Panc1 (cell line): ENCODE data around the gene IGSF21. TPM values are rescaled to one million over a fixed set of nuclear protein-coding genes. Genes with fewer than 3 reads are reported as not detected.

ENCODE experiments used
- ATAC-seq: fragments of 200-7000 bp; cut with Tn5 transposase; 2 replicates; pipeline ENCODE4 v1.9.1; 2020; ENCODE audit warnings: mild to moderate bottlenecking, moderate library complexity
- BruUV-seq: library from RNA; stranded (reverse); fragments of 400-500 nt; replicated peaks from 2 replicates; lab custom pipeline; 2021; lab: Mats Ljungman, UMichigan
- CTCF ChIA-PET: fragments of 300-600 bp; sonication (Branson Sonifier 250); formaldehyde crosslinking; loops from one replicate; lab custom pipeline; 2022; ENCODE audit warnings: antibody characterized with exemption; lab: Charles Lee
- POLR2A ChIA-PET: fragments of 300-600 bp; sonication (Branson Sonifier 250); formaldehyde crosslinking; loops from one replicate; lab custom pipeline; 2022; ENCODE audit warnings: antibody characterized with exemption; lab: Charles Lee
- DNase-seq: peaks from one replicate; pipeline ENCODE4 v3.0.0-alpha.2; 2010; ENCODE audit warnings: low read depth, low spot score
- H3K27ac ChIP-seq: 2 replicates; pipeline ENCODE4 v1.5.1; 2011; ENCODE audit warnings: mild to moderate bottlenecking, low read length, inconsistent platforms
- H3K27me3 ChIP-seq: fragments of 200-500 bp; sonication (Bioruptor generic); 2 replicates; pipeline ENCODE4 v1.6.0; 2014; ENCODE audit warnings: low read length, inconsistent platforms; ENCODE audit not compliant: control insufficient read depth, insufficient read depth
- H3K36me3 ChIP-seq: fragments of 200-500 bp; sonication (Bioruptor generic); 2 replicates; pipeline ENCODE4 v1.5.1; 2014; ENCODE audit warnings: inconsistent platforms, mild to moderate bottlenecking, low read length, moderate library complexity; ENCODE audit not compliant: control insufficient read depth, insufficient read depth
- H3K4me1 ChIP-seq: 2 replicates; pipeline ENCODE4 v1.5.1; 2011; ENCODE audit warnings: inconsistent platforms, mild to moderate bottlenecking, low read length, moderate library complexity; ENCODE audit not compliant: control insufficient read depth, insufficient read depth
- H3K4me3 ChIP-seq, 2 experiments: 2 replicates each; pipeline ENCODE4 v1.5.1; 2011 to 2012; ENCODE audit warnings: low read depth in 2 of 2, low read length in 2 of 2, mild to moderate bottlenecking in 2 of 2, inconsistent platforms in 1 of 2, moderate library complexity in 1 of 2
- H3K9me3 ChIP-seq: fragments of 200-500 bp; sonication (Bioruptor generic); 2 replicates; pipeline ENCODE4 v1.5.1; 2014; ENCODE audit warnings: low read depth, mild to moderate bottlenecking, inconsistent platforms, low read length, moderate library complexity; ENCODE audit not compliant: control insufficient read depth, insufficient read depth
- POLR2AphosphoS5 ChIP-seq: IDR thresholded peaks from 2 replicates; pipeline ENCODE4 v1.6.1; 2012; ENCODE audit warnings: mild to moderate bottlenecking, low read depth, low read length, moderate library complexity
- SIN3A ChIP-seq: IDR thresholded peaks from 2 replicates; pipeline ENCODE4 v1.6.1; 2012; ENCODE audit warnings: low read depth, mild to moderate bottlenecking, low read length, moderate library complexity, borderline replicate concordance; ENCODE audit not compliant: insufficient read depth
- TCF7L2 ChIP-seq: IDR thresholded peaks from 2 replicates; pipeline ENCODE4 v1.6.1; 2011; ENCODE audit warnings: mild to moderate bottlenecking, low read depth, low read length, inconsistent platforms
- in situ Hi-C: cut with HindIII; loops from 2 replicates; pipeline ENCODE4 v1.10.0; 2016; ENCODE audit warnings: low sequenced_read_pairs, low pct_unique_long_range_greater_than_20kb
- intact Hi-C: fragments of 100-400 bp; cut with micrococcal nuclease; formaldehyde crosslinking; loops from one replicate; pipeline ENCODE4 v1.10.0; 2022; ENCODE audit not compliant: unreplicated experiment
- total RNA-seq: library from RNA; stranded (reverse); gene quantifications from one replicate; pipeline ENCODE4 v1.2.1, GENCODE V29; 2021; ENCODE audit not compliant: unreplicated experiment
- TF ChIP-seq, protein P1 (sequence below): fragments of 450-650 bp; IDR thresholded peaks from 2 replicates; pipeline ENCODE4 v1.5.1; 2017; ENCODE audit warnings: mild to moderate bottlenecking
- TF ChIP-seq, protein P2 (sequence below), 2 experiments: IDR thresholded peaks; 2 replicates each; pipeline ENCODE4 v1.6.1; 2011 to 2012; ENCODE audit warnings: low read depth in 2 of 2, control low read depth in 1 of 2, low read length in 1 of 2, mild to moderate bottlenecking in 1 of 2, moderate library complexity in 1 of 2; ENCODE audit not compliant: insufficient read depth in 1 of 2

IGSF21 gene
- total RNA-seq, 1 experiment from 2014 or later: not detected

GRCh38 chr1:18230840-18231239, 123.2 kb downstream of the IGSF21 start:
- TF ChIP-seq, protein P1, sequence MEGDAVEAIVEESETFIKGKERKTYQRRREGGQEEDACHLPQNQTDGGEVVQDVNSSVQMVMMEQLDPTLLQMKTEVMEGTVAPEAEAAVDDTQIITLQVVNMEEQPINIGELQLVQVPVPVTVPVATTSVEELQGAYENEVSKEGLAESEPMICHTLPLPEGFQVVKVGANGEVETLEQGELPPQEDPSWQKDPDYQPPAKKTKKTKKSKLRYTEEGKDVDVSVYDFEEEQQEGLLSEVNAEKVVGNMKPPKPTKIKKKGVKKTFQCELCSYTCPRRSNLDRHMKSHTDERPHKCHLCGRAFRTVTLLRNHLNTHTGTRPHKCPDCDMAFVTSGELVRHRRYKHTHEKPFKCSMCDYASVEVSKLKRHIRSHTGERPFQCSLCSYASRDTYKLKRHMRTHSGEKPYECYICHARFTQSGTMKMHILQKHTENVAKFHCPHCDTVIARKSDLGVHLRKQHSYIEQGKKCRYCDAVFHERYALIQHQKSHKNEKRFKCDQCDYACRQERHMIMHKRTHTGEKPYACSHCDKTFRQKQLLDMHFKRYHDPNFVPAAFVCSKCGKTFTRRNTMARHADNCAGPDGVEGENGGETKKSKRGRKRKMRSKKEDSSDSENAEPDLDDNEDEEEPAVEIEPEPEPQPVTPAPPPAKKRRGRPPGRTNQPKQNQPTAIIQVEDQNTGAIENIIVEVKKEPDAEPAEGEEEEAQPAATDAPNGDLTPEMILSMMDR: no peak
- TF ChIP-seq SIN3A (no peak), TCF7L2 (no peak), POLR2AphosphoS5 (no peak)
- TF ChIP-seq, protein P2, sequence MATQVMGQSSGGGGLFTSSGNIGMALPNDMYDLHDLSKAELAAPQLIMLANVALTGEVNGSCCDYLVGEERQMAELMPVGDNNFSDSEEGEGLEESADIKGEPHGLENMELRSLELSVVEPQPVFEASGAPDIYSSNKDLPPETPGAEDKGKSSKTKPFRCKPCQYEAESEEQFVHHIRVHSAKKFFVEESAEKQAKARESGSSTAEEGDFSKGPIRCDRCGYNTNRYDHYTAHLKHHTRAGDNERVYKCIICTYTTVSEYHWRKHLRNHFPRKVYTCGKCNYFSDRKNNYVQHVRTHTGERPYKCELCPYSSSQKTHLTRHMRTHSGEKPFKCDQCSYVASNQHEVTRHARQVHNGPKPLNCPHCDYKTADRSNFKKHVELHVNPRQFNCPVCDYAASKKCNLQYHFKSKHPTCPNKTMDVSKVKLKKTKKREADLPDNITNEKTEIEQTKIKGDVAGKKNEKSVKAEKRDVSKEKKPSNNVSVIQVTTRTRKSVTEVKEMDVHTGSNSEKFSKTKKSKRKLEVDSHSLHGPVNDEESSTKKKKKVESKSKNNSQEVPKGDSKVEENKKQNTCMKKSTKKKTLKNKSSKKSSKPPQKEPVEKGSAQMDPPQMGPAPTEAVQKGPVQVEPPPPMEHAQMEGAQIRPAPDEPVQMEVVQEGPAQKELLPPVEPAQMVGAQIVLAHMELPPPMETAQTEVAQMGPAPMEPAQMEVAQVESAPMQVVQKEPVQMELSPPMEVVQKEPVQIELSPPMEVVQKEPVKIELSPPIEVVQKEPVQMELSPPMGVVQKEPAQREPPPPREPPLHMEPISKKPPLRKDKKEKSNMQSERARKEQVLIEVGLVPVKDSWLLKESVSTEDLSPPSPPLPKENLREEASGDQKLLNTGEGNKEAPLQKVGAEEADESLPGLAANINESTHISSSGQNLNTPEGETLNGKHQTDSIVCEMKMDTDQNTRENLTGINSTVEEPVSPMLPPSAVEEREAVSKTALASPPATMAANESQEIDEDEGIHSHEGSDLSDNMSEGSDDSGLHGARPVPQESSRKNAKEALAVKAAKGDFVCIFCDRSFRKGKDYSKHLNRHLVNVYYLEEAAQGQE (IDR thresholded peaks at IDR 0.05; ENCODE audit: insufficient read depth in 1 of 2, low read depth in 2 of 2, low read length in 1 of 2): no peak
- ChIA-PET CTCF (no interaction called here), POLR2A (interaction anchor here (0.7 kb wide), 1 partner anchor 150 kb away, joined by 11 read pairs; no protein-coding TSS in a partner anchor)
- H3K27me3 ChIP-seq: peaks cover 8% of the 10 kb centered on the region; the same call in 1 of the 2 replicates
- H3K9me3 ChIP-seq: no peaks in the 10 kb centered on the region
- H3K27ac ChIP-seq: no peak overlapping the region
- ATAC-seq (no peak), DNase-seq (no peak)
- H3K4me3 ChIP-seq: no peak overlapping the region
- no TSS peak for BruUV-seq
- no peaks in the 10 kb centered on the region for H3K4me1 ChIP-seq
- no peaks in the 10 kb centered on the region for H3K36me3 ChIP-seq
- in situ Hi-C loops (no loop called here), intact Hi-C loops (no loop called here)

- ChIA-PET POLR2A (no interaction called here), CTCF (interaction anchor here (0.6 to 0.7 kb wide), 4 partner anchors 15 to 544 kb away, joined by 3 to 7 read pairs (median 4); no protein-coding TSS in a partner anchor)
- BruUV-seq: no TSS peak
- Histone ChIP-seq H3K4me1 (no peaks in the 10 kb centered on the region), H3K27me3 (peaks cover 10% of the 10 kb centered on the region; the same call in 1 of the 2 replicates), H3K4me3 (no peak overlapping the region), H3K27ac (no peak overlapping the region), H3K36me3 (no peaks in the 10 kb centered on the region), H3K9me3 (no peaks in the 10 kb centered on the region)
- DNase-seq (no peak), ATAC-seq (no peak)
- TF ChIP-seq POLR2AphosphoS5 (no peak), TCF7L2 (no peak), SIN3A (no peak)
- TF ChIP-seq, protein P1: 0 out of 2 replicates have a peak, but pooled peaks have one; percentile 38
- TF ChIP-seq, protein P2 (IDR thresholded peaks at IDR 0.05; ENCODE audit: insufficient read depth in 1 of 2, low read depth in 2 of 2, low read length in 1 of 2): no peak
- intact Hi-C loops: no loop called here
- in situ Hi-C loops: no loop called here
Observed at GRCh38 chr1:18232052-18232451, 124.5 kb downstream of the IGSF21 start.
